ENCODE data around the gene MSRB3. TPM values are rescaled to one million over a fixed set of nuclear protein-coding genes. Genes with fewer than 3 reads are reported as not detected.

Gene MSRB3
- total RNA-seq, 1 experiment from 2014 or later = 1.1 TPM

DNA sequence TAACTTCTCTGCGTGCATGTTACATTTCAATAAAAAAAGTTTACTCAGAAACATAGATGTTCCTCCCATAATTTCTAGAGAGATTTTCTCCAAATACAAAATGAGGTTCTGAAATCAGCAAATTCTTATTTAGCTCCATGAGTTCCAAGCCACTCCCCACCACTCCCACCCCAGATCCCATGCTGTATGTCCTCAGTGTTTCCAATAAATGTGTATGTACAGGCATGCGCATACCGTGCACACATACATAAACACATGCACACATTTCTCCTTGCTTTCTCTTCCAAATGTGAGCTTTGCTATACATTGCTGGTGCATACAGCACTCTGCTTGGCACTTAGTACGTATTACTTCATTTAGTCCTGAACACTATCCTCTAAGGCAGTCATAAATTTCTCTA, 209.7 kb downstream of the MSRB3 start:
- H3K36me3 Mint-ChIP-seq (ENCODE audit: insufficient read depth in 1 of 3, low read depth in 3 of 3) = peaks cover 13 to 22% (median 19%) of the 10 kb centered on the region in 3 experiments
- H3K79me1 ChIP-seq (ENCODE audit: insufficient read depth, low read depth, low read length, poor library complexity, severe bottlenecking) = no peaks in the 10 kb centered on the region
- H3K14ac ChIP-seq (ENCODE audit: insufficient read depth, low read length) = no peak overlapping the region
- no peak overlapping the region for H2AFZ ChIP-seq (ENCODE audit: low read length)
- no peaks in the 10 kb centered on the region for H3K4me1 Mint-ChIP-seq
- no peak overlapping the region for H3K4me3 Mint-ChIP-seq
- no peaks in the 10 kb centered on the region for H3K4me1 ChIP-seq (ENCODE audit: insufficient read depth, low read length)
- peaks cover 7% of the 10 kb centered on the region for H3K9me3 ChIP-seq (ENCODE audit: control insufficient read depth, low read depth, low read length)
- H2BK120ac ChIP-seq (ENCODE audit: low read depth, low read length, poor library complexity, severe bottlenecking) = no peak overlapping the region
- no peak overlapping the region for H3K4ac ChIP-seq (ENCODE audit: low read depth, low read length)
- no peak overlapping the region for H4K5ac ChIP-seq (ENCODE audit: insufficient read length, low read depth, low read length)
- no CpG with 5 or more reads among the region's 4 CpGs for WGBS (ENCODE audit: extremely low coverage, insufficient read length, low lambda C conversion rate)
- H3K27ac ChIP-seq (ENCODE audit: insufficient read length, low read depth, low read length) = no peak overlapping the region
- H3K56ac ChIP-seq (ENCODE audit: insufficient read length, low read depth, low read length) = no peak overlapping the region
- H2BK5ac ChIP-seq (ENCODE audit: insufficient read length, low read length) = no peak overlapping the region
- H3K23me2 ChIP-seq (ENCODE audit: insufficient read length, low read depth, low read length, poor library complexity, severe bottlenecking) = no peaks in the 10 kb centered on the region
- H3K4me2 ChIP-seq (ENCODE audit: insufficient read depth, insufficient read length, low read length) = no peak overlapping the region
- H3T11ph ChIP-seq (ENCODE audit: low read length) = no peak overlapping the region
- no peak for DNase-seq
- no peak overlapping the region for H2BK12ac ChIP-seq (ENCODE audit: insufficient read length, low read depth, low read length)
- H3K9me3 Mint-ChIP-seq = peaks cover 28 to 29% of the 10 kb centered on the region in 2 experiments
- H2BK20ac ChIP-seq (ENCODE audit: low read depth, low read length, poor library complexity, severe bottlenecking) = no peak overlapping the region
- no peak overlapping the region for H3K9ac ChIP-seq (ENCODE audit: extremely low read depth, insufficient read length, low read length)
- H2AK5ac ChIP-seq (ENCODE audit: insufficient read length, low read length) = no peak overlapping the region
- no peak overlapping the region for H4K91ac ChIP-seq (ENCODE audit: insufficient read length, low read depth, low read length)
- H3K27me3 Mint-ChIP-seq (ENCODE audit: low read depth) = peaks cover 2% of the 10 kb centered on the region; the same call in 1 of the 2 replicates
- H4K20me1 ChIP-seq (ENCODE audit: control insufficient read depth, insufficient read depth, insufficient read length) = no peaks in the 10 kb centered on the region
- TF ChIP-seq, protein P1, sequence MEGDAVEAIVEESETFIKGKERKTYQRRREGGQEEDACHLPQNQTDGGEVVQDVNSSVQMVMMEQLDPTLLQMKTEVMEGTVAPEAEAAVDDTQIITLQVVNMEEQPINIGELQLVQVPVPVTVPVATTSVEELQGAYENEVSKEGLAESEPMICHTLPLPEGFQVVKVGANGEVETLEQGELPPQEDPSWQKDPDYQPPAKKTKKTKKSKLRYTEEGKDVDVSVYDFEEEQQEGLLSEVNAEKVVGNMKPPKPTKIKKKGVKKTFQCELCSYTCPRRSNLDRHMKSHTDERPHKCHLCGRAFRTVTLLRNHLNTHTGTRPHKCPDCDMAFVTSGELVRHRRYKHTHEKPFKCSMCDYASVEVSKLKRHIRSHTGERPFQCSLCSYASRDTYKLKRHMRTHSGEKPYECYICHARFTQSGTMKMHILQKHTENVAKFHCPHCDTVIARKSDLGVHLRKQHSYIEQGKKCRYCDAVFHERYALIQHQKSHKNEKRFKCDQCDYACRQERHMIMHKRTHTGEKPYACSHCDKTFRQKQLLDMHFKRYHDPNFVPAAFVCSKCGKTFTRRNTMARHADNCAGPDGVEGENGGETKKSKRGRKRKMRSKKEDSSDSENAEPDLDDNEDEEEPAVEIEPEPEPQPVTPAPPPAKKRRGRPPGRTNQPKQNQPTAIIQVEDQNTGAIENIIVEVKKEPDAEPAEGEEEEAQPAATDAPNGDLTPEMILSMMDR (conservative IDR thresholded peaks at IDR 0.05) = no peak
- no peak overlapping the region for H3K23ac ChIP-seq (ENCODE audit: insufficient read length, low read depth, low read length)
- no peaks in the 10 kb centered on the region for H3K27me3 ChIP-seq (ENCODE audit: insufficient read depth, low read length)
- H3K79me2 ChIP-seq (ENCODE audit: insufficient read depth, low read length) = no peaks in the 10 kb centered on the region
- no peak overlapping the region for H4K8ac ChIP-seq (replicated peaks; ENCODE audit: insufficient read length, low read depth, low read length)
- H2BK15ac ChIP-seq (ENCODE audit: low read depth, low read length) = no peak overlapping the region
- no peak overlapping the region for H3K18ac ChIP-seq (ENCODE audit: insufficient read length, low read depth, low read length)
- no peak overlapping the region for H3K27ac Mint-ChIP-seq
